GM18498 (cell line): ENCODE measurements around the gene NRG3.

Source experiments
- ATAC-seq: cut with Tn5 transposase; IDR thresholded peaks from one replicate; pipeline ENCODE4 v1.9.1; 2021; ENCODE audit warnings: mild to moderate bottlenecking, moderate library complexity; ENCODE audit not compliant: unreplicated experiment

Gene NRG3

DNA sequence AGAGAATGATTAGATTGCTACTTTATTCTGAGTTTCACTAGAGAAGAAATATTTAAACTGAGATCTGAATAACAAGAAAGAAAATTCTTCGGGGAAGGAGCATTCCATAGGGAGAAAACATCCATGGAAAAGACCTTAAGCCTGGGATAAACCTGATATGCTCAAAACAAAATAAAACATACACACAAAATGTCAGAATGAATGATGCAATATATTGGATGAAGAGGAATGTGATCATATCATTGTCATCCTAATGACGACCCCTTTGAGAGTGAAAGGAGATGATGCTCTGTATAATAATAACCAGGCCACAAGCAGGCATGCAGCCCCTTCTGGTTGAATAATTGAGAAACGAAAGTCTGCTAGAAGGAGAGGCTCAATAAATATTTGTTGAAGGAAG lies 882.4 kb downstream of the NRG3 start:
- ATAC-seq = no peak

DNA sequence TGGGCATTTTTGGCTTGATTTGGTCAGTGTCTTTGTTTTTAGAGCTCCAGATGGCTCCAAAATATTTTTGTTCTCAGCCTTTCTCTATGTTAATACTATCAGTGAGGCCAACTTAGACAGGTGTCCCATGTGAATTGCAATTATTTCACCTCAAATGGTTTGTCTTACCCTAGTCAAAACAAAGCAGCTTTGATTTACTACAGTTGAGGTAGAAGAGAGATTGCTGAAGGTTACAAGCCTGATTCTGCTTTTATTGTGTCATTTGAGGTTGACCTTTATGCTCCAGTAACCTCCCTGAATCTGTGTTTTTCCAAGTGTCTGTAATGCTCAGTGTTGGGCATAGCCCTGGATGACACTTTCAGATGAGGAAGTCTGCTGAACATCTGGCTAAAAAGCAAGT lies 882.9 kb downstream of the NRG3 start:
- no peak for ATAC-seq

DNA sequence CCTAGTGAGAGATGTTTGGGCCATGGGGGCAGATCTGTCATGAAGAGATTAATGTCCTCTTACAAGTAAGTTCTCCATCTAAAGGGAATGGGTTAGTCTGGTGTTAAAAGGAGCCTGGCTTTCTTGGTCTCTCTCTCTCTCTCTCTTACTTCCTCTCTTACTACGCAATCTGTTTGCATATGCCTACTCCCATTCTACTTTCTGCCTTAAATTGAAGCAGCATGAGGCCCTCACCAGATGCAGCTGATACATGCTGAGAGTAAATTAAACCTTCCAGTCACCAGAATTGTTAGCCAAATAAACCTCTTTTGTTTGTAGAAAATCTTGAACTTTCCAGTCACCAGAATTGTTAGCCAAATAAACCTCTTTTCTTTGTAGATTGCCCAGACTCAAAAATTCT lies 884.1 kb downstream of the NRG3 start:
- ATAC-seq = no peak

DNA sequence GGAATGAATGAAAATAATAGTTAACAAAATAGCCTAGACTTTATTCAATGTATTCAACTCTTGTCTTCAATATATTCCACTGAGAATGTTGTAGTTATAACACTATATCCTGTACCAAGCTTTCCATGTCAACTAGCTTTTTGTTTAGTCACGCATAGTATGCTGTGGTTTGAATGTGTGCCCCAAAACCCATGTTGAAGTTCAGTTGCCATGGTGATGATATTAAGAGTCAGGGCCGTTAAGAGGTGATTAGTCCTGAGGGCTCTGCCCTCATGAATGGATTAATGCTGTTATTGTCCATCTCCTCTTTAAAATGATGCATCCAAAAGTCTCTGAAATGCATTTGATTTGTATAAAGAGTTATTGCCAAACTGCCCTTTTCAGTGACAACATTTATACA lies 887.6 kb downstream of the NRG3 start:
- ATAC-seq = no peak

DNA sequence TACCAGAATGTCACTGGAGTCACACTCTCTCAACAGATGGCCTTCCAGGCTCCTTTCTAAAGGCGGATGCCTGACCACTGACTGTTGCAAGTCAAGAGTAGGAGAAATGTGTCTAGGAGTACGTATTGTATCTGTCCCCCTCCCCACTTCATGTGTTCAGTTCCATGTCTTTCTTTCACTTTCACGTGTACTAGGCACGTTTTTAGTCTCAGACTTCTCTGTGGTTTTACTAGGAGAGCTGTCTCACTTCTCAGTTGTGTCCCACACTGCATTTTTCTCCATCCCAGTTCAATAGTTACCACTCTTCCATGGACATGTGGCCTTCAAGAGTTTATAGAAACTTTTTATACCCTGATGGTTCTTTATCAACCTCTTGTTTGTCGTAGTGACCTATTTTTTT lies 893.0 kb downstream of the NRG3 start:
- ATAC-seq = no peak

DNA sequence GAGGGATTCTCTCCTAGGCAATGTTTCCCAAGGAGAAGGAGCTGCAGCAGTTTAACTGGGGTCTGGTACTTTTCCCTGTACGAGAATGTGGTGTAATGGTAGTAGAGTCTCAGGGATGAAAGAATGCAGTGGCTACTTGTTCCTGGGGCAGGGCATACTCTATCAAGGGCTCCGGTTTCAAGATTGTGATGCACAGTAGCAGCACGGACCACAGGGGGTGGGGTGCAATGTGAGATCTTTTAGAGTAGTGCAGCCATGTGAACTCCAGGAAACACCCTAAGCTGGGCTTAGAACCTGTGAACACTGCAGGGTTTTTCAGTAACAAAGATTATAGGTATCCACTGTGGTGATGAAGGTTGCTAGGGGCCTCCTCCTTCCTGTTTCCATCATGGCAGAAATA lies 903.9 kb downstream of the NRG3 start:
- no peak for ATAC-seq

DNA sequence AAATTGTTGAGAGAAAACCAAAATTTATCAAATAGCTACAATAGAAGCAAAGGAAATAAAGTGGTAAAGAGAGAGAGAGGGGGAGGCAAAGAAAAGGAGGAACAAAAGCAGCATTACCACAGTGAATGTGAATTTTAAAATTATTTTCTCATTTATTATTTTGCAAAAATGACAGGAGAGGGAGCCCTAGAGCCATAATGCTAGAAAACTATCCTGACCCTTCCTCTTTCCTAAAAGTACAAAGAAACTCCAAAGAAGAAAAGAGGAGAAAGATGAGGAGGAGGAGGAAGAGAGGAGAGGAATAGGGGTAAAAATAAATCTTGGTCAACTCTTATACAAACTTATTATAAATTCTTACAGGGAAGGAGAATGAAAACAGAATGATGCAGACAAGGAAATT lies 921.5 kb downstream of the NRG3 start:
- ATAC-seq = no peak

DNA sequence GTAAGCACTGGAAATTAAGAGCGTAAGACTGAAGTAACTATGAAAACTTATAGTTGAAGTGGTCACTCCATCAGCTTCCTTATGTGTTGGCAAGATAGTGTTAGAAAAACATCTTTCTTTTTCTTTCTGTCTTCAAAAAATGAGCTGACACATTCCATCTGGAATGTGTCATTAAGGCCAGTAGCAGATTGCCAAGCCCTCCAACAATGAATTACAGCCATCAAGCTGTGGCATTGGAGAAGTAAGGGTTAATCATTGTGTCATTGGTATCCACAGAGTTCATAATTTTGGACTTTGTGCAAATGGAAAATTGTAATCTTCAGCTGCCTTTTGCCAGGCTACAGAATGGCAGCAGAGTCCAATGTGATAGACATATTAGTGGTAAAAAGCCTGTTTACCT lies 926.3 kb downstream of the NRG3 start:
- ATAC-seq = no peak

DNA sequence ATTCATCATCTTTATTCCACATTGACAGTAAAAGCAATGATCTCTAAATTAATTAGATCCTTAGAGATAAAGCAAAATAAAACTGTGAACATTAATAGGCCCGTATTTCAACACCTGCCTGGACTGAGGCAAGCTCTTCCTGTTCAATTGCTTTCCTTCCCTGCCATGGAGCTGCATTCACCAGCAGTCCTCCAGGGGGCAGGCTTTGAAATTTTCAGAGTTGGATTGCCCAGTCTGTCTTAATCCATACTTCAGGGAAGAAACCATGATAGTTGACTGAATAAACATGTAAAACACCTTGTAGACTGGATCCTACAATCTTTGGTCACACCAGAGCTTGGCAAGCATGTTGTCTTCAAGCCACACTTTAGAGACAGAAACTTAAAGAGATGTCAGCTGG lies 936.6 kb downstream of the NRG3 start:
- peak; percentile 72 for ATAC-seq

DNA sequence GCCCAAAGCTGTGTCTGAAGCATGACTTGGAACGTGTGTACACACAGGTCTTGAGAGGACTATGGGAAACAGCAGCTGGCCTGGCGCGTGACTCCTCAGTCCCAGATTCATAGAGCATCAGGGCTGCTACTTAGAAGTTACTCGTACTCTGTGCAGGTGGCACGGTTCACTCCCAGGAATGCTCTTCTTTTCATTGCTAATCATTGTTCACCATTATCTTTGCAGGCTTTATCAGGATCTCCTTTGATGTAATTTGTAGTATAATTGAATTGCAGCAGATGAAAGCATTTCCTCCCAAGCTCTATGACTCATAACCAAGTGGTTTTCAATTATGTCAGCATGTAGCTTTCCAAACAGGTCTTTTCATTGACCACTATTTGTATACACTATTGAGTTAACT lies 938.9 kb downstream of the NRG3 start:
- no peak for ATAC-seq

DNA sequence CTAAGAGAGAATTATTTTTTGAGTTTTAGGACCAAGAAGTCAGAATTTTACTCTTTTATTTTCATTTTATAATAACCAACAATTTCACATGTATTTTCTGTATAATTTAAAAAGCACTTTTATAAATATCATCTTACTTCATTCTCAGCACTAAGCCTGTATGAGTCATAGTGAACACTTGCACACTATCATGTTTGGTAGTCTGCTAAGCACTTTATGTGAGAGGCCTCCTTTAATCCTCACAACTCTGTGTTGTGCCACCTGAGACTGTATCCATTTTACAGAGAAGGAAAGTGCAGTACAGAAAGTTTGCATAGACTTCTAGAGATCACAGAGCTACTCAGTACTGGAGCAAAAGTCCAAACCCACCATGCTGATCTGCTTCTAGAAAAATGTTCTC lies 939.6 kb downstream of the NRG3 start:
- ATAC-seq = no peak

DNA sequence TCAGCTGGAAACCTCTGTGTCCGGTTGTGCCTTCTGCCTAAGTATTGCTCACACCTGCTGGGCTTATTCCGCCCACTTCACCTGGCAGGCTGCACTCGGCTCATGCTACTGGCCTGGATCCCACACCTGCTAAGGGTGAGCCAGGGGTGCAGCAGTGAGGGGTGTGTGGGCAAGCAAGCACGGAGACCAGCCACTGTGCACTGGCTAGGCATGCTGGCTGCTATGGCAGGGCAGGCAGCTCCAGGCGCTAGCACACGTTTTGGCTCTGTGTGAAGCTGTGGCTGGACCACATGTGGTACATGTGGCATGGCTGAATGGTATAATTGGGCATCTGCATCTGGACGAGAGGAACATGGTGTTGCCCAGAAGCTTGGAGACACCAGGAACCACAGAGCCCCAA lies 940.7 kb downstream of the NRG3 start:
- no peak for ATAC-seq

DNA sequence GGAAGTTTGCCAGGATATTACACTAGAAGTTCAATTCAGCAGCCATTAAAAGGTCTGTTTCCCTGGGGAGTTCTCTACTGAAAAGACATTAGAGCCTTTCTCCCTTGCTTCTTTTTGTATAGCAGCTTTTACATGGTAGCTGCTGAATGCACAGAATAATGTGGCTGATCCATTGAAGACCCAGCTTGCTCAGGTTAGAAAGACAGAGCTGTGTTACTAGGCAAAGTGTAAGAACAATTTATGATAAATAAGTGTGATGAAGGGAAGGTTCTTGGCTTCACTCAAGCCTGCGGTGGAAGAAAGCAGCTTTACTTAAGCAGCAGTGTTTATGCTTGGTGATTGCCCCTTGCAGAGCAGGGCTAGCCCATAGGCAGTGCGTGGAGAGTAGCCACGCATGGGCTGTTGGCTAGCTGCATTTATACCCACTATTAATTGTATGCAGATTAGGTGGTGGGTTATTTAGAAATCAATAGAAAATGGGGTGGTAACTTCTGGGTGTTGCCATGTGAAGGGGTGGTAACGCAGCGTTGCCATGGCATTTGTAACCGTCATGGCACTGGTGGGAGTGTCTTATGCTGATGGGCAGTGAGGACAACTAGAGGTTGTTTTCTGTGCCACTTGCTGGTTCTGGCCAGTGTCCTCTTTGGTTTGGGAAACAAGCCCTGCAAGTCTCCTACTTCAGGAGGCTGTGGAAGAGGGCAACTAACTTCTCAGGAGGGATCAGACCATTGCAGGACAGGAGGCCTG lies 942.9 kb downstream of the NRG3 start:
- no peak for ATAC-seq

DNA sequence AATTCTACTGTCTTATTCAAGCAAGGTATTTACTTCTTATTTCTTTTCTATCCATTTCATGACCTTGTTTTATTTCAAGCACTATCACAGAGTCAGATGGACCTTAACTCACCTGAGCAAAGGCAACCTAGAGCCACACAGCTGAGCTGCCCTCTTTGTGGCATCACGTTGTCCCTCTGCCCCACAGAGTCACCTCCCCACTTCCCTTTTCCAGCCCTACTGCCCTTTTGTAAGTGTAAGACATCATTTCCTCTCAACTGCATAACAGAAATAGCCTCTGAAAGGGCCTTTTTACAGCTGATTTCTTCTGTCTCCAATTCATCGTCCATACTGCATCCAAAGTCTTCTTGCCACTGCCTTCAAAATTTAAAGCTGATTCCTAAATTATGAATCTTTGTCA lies 946.0 kb downstream of the NRG3 start:
- no peak for ATAC-seq

DNA sequence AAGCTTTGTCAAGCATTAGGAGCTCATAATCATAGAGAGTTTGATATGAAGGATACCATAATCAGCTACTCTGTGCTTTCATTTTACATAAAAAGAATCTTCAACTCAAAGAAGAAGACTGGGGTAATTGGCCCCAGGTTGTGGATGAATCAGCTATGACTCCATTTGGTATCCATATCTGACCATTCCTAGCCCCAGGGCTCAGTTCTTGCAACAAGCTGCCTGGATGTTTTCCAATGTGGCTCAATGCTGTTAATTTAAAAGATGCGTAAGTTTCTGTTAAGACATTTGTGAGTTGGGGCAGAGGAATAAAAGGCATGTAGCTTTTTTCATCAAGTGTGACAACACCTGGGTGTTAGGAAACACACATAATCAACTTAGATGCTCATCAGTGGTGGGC lies 951.1 kb downstream of the NRG3 start:
- no peak for ATAC-seq

DNA sequence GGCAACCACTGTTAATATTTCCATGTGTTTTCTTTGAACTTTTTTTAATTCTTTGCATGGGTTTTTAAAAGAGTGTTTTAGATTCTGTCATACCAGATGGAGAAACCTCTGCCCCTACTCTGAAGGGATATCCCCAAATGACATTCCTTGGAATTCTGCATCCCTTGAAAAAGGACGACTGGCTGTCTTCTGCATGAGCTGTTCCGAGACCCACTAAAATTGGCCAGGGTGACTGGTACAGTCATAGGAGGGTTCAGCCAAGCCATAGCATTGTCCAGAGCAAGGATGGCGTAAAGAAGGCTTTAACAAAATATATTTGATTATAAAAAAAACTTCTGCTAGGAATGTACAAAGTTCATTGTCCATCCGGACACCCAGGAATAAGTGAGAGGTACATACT lies 952.9 kb downstream of the NRG3 start:
- no peak for ATAC-seq

DNA sequence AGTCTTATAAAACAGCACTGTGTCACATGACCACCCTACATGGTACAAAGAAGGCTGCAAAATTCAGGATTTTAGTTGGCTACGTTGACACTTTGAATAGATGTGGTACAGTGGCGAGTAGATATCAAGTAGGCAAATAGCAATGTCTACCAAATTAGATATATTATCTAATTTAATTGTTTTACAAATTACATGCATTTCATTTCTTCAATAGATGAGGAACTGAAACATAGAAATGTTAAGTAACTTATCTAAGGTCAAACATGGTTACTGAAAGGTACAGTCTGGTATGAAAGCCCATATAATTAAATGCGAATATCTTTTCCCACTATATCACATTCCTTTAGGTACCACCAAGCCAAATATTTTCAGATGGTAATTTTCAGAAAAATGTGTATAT lies 972.2 kb downstream of the NRG3 start:
- no peak for ATAC-seq

DNA sequence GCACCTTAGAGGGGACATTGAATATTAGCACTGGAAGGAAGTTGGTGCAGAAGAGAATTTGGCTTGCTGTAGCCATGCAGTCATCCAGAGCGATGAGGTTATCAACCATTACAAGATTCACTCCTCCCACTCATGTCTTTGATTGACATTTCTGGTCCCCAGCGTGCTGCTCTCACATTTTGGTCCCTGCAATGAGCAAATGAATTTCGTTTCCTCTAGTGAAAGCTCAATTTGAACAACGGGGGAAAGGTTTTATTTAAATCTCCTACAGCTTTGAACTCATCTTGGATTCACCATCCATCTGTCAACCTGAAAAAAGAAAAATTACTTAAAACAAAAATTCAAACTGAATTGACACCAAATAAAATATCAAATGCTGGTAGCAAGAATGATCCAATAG lies 975.2 kb downstream of the NRG3 start:
- ATAC-seq = no peak

DNA sequence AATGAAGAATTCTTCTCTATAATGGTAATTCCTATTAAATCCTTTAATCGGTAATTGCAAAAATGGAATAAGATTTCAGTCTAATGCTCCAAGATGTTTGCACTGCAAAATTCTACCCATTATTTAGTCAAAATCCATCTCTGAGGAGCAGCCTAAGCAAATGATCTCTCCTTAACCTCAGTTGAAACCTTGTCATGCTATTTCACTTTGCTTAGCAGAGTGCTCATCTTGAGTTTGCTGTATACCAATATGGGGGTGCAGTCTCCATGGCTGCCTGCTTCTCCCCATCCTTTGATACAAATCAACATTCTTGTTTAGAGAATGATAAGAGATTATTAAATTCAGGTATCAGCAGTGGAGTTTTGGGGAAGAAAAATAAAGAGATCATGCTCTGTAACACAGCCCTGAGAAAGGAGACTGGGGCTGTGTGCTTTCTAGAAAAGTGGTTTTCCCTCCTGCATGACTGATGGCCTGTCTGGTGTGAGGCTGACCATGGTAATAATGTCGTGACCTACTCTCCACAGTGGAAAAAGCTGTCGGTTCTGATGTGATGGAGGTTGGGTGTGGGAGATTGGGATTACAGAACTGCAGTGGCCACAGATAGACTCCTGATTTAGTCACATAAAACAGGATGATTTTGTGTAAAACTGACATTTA lies 982.1 kb downstream of the NRG3 start:
- no peak for ATAC-seq

DNA sequence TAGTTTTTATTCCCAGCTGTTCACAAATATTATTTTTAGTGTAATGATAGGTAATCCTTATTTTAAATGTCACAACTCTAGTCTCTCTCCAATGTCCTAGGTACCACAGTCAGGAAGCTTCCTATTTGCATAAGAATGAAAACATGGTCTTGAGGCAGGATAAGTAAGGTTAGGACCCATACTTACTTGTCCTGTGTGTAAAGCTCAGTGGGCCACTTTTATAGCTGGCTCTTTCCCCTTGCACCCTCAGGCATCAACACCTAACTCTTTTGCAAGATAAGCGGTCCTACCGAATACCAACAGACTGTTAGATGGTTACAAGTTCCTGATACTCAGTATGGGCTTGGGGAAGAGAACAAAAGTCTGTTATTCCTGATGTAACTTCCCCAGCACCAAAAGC lies 986.9 kb downstream of the NRG3 start:
- no peak for ATAC-seq

DNA sequence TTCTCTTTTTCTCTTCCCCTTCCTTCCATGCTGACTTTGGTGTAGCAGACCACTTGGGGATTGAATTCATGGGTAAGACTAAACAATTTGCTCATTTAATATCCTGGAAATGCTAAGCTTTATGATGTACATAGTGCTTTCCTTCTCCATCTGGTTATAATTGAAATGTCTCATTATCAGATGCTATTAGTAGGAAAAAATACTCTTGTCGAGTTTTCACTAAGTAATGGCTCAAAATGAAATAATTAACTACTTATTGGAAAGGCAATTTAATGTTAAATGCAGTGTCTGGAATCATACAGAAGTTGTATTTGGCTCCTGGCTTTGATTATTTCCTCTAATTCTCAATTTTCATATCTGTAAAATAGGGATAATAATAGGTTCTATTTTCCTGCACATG lies 990.4 kb downstream of the NRG3 start:
- no peak for ATAC-seq

DNA sequence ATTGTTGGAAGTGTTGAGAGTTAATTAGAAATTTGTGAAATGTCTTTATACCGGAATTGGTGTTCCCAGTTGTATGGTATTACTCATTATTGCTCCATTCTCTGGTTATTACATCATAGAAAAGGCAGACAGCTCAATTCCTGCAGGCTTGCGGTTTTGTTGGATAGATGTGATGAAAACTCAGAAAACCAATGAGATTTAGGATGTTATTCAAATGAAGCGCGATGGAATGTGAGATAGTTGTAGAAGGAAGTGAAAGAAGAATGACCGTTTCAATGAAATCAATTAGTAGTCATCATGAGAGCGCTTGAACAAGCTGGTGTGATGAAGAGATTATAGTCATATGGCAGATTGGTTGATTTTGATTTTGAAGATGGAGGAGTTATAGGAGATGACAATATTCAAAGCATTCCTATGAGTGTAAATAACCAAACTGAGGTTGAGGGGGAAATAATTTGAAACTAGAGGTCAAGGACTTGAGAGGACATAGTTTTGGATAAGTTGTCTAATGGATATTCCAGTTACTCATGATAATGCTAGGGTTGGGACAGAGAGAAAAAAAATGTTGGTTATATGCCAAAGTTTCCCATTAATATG lies 991.5 kb downstream of the NRG3 start:
- ATAC-seq = no peak

DNA sequence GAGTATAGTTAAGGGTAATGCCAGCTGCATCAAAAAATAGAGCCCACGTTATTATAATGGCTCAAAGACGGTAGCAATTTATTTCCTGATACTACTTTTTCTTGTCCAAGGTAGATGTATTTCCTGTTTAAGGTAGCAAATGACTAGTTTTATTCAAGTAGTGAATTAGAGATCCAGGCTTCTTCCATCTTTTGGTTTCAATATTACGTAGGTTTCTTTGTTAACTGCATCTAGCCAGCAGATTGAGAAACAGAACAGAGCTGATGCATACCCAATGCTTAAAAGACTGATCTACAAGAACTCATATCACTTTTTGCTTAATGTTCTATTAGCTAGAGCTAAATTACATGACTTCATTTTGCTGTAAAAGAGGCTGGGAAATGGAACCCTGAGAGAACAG lies 992.1 kb downstream of the NRG3 start:
- ATAC-seq = no peak
